ENCODE measurements around the gene LILRA2. TPM values are rescaled to one million over a fixed set of nuclear protein-coding genes. Genes with fewer than 3 reads are reported as not detected.

LILRA2 gene
- total RNA-seq, 1 donor from 2014 or later = not detected

DNA sequence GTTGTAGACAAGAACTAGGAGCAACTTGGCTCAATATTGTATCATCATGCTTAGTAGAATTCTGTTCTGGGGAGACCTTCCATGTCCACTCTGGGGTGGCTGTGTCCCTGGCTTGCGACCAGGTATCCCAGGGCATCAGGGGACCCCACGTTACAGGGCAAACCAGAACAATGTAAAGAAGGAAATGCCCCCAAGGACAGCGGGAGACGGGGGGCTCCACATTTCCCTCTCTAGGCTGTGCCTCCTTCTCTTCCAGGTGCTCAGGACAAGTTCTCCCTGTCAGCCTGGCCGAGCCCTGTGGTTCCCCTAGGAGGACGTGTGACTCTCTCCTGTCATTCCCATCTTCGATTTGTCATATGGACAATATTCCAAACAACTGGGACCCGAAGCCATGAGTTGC lies 40.1 kb upstream of the LILRA2 start:
- Mint-ChIP-seq H3K27ac (ENCODE audit: unreplicated experiment) (no peak overlapping the region), H3K27me3 (ENCODE audit: unreplicated experiment) (peaks cover 5% of the 10 kb centered on the region), H3K4me3 (ENCODE audit: unreplicated experiment) (no peak overlapping the region), H3K36me3 (ENCODE audit: unreplicated experiment) (no peaks in the 10 kb centered on the region), H3K4me1 (ENCODE audit: low read depth, unreplicated experiment) (no peaks in the 10 kb centered on the region), H3K9me3 (ENCODE audit: unreplicated experiment) (no peaks in the 10 kb centered on the region)
- TF ChIP-seq, protein P1, sequence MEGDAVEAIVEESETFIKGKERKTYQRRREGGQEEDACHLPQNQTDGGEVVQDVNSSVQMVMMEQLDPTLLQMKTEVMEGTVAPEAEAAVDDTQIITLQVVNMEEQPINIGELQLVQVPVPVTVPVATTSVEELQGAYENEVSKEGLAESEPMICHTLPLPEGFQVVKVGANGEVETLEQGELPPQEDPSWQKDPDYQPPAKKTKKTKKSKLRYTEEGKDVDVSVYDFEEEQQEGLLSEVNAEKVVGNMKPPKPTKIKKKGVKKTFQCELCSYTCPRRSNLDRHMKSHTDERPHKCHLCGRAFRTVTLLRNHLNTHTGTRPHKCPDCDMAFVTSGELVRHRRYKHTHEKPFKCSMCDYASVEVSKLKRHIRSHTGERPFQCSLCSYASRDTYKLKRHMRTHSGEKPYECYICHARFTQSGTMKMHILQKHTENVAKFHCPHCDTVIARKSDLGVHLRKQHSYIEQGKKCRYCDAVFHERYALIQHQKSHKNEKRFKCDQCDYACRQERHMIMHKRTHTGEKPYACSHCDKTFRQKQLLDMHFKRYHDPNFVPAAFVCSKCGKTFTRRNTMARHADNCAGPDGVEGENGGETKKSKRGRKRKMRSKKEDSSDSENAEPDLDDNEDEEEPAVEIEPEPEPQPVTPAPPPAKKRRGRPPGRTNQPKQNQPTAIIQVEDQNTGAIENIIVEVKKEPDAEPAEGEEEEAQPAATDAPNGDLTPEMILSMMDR (IDR thresholded peaks at IDR 0.05; ENCODE audit: partially characterized antibody, unreplicated experiment) = no peak
- DNase-seq = no peak

DNA sequence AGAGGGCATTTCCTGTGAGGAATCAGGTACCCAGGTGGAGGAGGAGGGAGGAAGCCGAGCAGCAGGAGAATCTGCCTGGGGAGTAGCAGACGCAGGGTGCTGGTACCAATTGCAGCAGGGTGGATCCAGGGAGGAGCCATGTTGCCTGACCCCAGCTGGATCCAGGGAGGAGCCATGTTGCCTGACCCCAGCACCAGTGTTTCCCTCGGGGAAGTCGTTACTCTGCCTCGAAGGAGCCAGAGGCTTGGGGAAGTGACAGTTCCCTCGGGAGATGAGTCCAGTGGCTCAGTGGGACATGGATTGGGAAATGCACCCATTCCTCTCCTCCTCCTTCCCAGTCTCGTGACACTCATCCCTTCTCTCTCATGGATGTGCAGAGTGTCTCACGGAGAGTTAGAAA lies 39.4 kb upstream of the LILRA2 start:
- Mint-ChIP-seq H3K4me3 (ENCODE audit: unreplicated experiment) (no peak overlapping the region), H3K4me1 (ENCODE audit: low read depth, unreplicated experiment) (no peaks in the 10 kb centered on the region), H3K27ac (ENCODE audit: unreplicated experiment) (no peak overlapping the region), H3K9me3 (ENCODE audit: unreplicated experiment) (no peaks in the 10 kb centered on the region), H3K27me3 (ENCODE audit: unreplicated experiment) (peaks cover 5% of the 10 kb centered on the region), H3K36me3 (ENCODE audit: unreplicated experiment) (no peaks in the 10 kb centered on the region)
- DNase-seq = no peak
- TF ChIP-seq, protein P1 (IDR thresholded peaks at IDR 0.05; ENCODE audit: partially characterized antibody, unreplicated experiment) = no peak

DNA sequence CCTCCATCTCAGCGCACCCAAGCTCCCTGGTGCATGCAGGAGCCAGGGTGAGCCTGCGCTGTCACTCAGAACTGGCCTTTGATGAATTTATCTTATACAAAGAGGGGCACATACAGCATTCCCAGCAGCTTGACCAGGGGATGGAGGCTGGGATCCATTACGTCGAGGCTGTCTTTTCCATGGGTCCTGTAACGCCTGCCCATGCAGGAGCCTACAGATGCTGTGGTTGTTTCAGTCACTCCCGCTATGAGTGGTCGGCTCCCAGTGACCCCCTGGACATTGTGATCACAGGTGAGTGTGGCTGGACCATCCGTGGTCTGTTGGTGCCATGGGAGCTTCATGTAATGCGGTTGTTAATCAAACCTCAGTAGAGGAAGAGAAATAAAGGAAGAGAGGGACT lies 38.0 kb upstream of the LILRA2 start:
- H3K27ac Mint-ChIP-seq (ENCODE audit: unreplicated experiment) = no peak overlapping the region
- H3K9me3 Mint-ChIP-seq (ENCODE audit: unreplicated experiment) = no peaks in the 10 kb centered on the region
- no peak for DNase-seq
- no peaks in the 10 kb centered on the region for H3K4me1 Mint-ChIP-seq (ENCODE audit: low read depth, unreplicated experiment)
- peaks cover 5% of the 10 kb centered on the region for H3K27me3 Mint-ChIP-seq (ENCODE audit: unreplicated experiment)
- H3K4me3 Mint-ChIP-seq (ENCODE audit: unreplicated experiment) = no peak overlapping the region
- H3K36me3 Mint-ChIP-seq (ENCODE audit: unreplicated experiment) = no peaks in the 10 kb centered on the region
- TF ChIP-seq, protein P1 (IDR thresholded peaks at IDR 0.05; ENCODE audit: partially characterized antibody, unreplicated experiment) = no peak

DNA sequence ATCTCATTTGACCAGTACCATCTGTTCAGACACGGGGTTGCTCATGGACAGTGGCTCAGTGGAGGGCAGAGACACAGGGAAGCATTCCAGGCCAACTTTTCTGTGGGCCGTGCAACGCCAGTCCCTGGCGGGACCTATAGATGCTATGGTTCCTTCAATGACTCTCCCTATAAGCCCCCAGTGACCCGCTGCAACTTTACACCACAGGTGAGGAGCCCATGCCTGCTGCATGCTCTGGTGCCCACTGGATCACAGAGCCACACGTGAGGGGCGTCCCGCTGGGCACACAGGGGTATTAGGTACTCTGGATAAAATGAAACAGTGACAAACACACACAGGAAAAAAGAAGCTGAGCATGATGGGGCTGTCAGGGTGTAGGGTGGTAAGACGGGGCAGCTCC lies 36.6 kb upstream of the LILRA2 start:
- no peak overlapping the region for H3K4me3 Mint-ChIP-seq (ENCODE audit: unreplicated experiment)
- H3K9me3 Mint-ChIP-seq (ENCODE audit: unreplicated experiment) = no peaks in the 10 kb centered on the region
- TF ChIP-seq, protein P1 (IDR thresholded peaks at IDR 0.05; ENCODE audit: partially characterized antibody, unreplicated experiment) = no peak
- no peak for DNase-seq
- no peaks in the 10 kb centered on the region for H3K4me1 Mint-ChIP-seq (ENCODE audit: low read depth, unreplicated experiment)
- peaks cover 5% of the 10 kb centered on the region for H3K27me3 Mint-ChIP-seq (ENCODE audit: unreplicated experiment)
- H3K36me3 Mint-ChIP-seq (ENCODE audit: unreplicated experiment) = no peaks in the 10 kb centered on the region
- no peak overlapping the region for H3K27ac Mint-ChIP-seq (ENCODE audit: unreplicated experiment)

DNA sequence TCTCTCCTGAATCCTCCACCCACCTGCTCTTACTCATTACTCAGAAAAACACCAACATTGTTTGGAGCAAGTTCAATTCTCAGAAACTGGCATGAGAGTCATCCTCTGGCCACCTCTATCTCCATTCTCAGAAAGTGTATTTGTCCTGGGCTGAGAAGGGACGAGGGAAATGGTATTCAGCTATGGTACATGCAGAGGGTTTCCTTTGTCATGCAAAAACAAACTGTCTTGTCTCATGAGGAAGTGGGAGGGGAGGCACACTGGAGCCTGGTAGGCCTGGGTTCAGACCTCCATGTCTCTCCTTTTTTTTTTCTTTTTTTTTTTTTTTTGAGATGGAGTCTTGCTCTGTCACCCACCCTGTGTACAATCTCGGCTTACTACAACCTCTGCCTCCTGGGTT lies 31.9 kb upstream of the LILRA2 start:
- TF ChIP-seq, protein P1 (IDR thresholded peaks at IDR 0.05; ENCODE audit: partially characterized antibody, unreplicated experiment) = no peak
- Mint-ChIP-seq H3K9me3 (ENCODE audit: unreplicated experiment) (peaks cover 5% of the 10 kb centered on the region), H3K27me3 (ENCODE audit: unreplicated experiment) (peaks cover 4% of the 10 kb centered on the region), H3K36me3 (ENCODE audit: unreplicated experiment) (no peaks in the 10 kb centered on the region), H3K4me3 (ENCODE audit: unreplicated experiment) (no peak overlapping the region), H3K27ac (ENCODE audit: unreplicated experiment) (no peak overlapping the region), H3K4me1 (ENCODE audit: low read depth, unreplicated experiment) (no peaks in the 10 kb centered on the region)
- no peak for DNase-seq
